ENCODE measurements around the gene CYP4X1.
"Not testable (repeated sequence)": the region's sequence is repeated elsewhere in the genome, so short reads cannot be mapped to it uniquely, and the experiment has no call there.

The CYP4X1 gene

DNA sequence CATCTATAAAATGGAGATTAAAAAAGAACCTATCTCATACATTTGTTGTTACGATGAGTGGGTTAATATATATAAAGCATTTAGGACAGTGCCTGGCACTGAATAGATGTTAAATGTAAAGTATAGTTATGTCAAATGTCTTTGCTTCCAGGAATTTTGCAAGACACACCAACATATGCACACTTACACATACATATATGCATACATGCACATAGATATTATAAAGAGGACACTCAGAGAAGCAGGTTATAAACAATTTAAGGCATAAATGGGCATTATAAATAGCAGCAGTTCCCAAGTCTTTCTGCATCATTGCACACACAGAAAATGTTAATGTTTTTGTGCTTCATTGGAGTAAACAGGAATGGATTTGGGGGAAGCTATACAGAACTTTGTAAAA lies 13.3 kb downstream of the CYP4X1 start:
- H3K27ac ChIP-seq (ENCODE audit: low read depth, low read length): no peak overlapping the region
- no peak overlapping the region for H3K23ac ChIP-seq (ENCODE audit: low read length)
- no peaks in the 10 kb centered on the region for H3K36me3 ChIP-seq (ENCODE audit: control insufficient read depth in 1 of 2, insufficient read depth in 2 of 2, low read length in 2 of 2)
- H2BK120ac ChIP-seq (ENCODE audit: insufficient read depth, low read length, poor library complexity): no peak overlapping the region
- no peaks in the 10 kb centered on the region for H3K9me3 ChIP-seq (ENCODE audit: insufficient read depth, low read depth, low read length)
- H3K9ac ChIP-seq (ENCODE audit: low read length): no peak overlapping the region
- H2AK5ac ChIP-seq (ENCODE audit: low read length): no peak overlapping the region
- no peak overlapping the region for H3K4me3 ChIP-seq (ENCODE audit: low read depth, low read length)
- no peaks in the 10 kb centered on the region for H3K27me3 ChIP-seq (ENCODE audit: insufficient read depth, low read length)
- H2BK5ac ChIP-seq (ENCODE audit: low read depth, low read length, poor library complexity): no peak overlapping the region
- no peak overlapping the region for H3K4me2 ChIP-seq (ENCODE audit: low read length)
- H3K14ac ChIP-seq (ENCODE audit: low read length): no peak overlapping the region
- H3K4ac ChIP-seq (ENCODE audit: low read depth, low read length): no peak overlapping the region
- H3K79me1 ChIP-seq (ENCODE audit: low read length): no peaks in the 10 kb centered on the region
- H4K91ac ChIP-seq (ENCODE audit: low read depth, low read length): no peak overlapping the region
- H4K8ac ChIP-seq (ENCODE audit: low read depth, low read length): no peak overlapping the region
- no peak overlapping the region for H4K12ac ChIP-seq (ENCODE audit: low read depth, low read length)
- no peak overlapping the region for H2BK12ac ChIP-seq (ENCODE audit: low read length)
- DNase-seq: no peak
- H3K79me2 ChIP-seq (ENCODE audit: control insufficient read depth, insufficient read depth, low read length, poor library complexity): no peaks in the 10 kb centered on the region
- H2AFZ ChIP-seq (ENCODE audit: insufficient read depth, low read length, poor library complexity): no peak overlapping the region
- WGBS (ENCODE audit: extremely low coverage, insufficient coverage, insufficient read length): no CpG with 5 or more reads among the region's 1 CpG
- H3K18ac ChIP-seq (ENCODE audit: low read length): no peak overlapping the region
- no peaks in the 10 kb centered on the region for H3K4me1 ChIP-seq (ENCODE audit: control insufficient read depth in 1 of 2, insufficient read depth in 2 of 2, low read length in 2 of 2)

DNA sequence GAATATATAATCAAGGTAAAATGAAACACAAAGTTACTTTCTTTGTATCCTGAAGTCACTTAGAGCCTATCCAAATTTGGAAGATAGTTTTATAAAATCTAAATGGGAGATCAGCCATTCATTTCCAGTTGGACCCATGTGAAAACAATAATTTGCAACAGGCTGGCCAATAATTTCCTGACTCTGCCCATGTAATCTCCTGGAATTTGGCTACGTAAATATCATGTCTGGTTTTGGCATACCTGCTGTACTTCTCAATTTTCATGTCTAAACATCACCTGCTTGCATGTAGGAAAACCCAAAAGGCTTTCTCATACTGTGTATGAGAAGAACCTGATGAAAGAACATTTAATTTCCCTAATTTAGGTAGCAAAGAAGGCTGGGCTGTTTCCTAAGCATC lies 35.9 kb downstream of the CYP4X1 start:
- no peaks in the 10 kb centered on the region for H3K9me3 ChIP-seq (ENCODE audit: insufficient read depth, low read depth, low read length)
- H2BK12ac ChIP-seq (ENCODE audit: low read length): no peak overlapping the region
- no peak overlapping the region for H3K4ac ChIP-seq (ENCODE audit: low read depth, low read length)
- no peak overlapping the region for H2AK5ac ChIP-seq (ENCODE audit: low read length)
- no peak overlapping the region for H3K18ac ChIP-seq (ENCODE audit: low read length)
- H4K8ac ChIP-seq (ENCODE audit: low read depth, low read length): no peak overlapping the region
- no peak for DNase-seq
- no peak overlapping the region for H2BK5ac ChIP-seq (ENCODE audit: low read depth, low read length, poor library complexity)
- no peak overlapping the region for H2AFZ ChIP-seq (ENCODE audit: insufficient read depth, low read length, poor library complexity)
- H3K4me2 ChIP-seq (ENCODE audit: low read length): no peak overlapping the region
- no peak overlapping the region for H4K12ac ChIP-seq (ENCODE audit: low read depth, low read length)
- H3K79me1 ChIP-seq (ENCODE audit: low read length): no peaks in the 10 kb centered on the region
- H3K4me1 ChIP-seq (ENCODE audit: control insufficient read depth in 1 of 2, insufficient read depth in 2 of 2, low read length in 2 of 2): no peaks in the 10 kb centered on the region
- H3K9ac ChIP-seq (ENCODE audit: low read length): no peak overlapping the region
- H3K23ac ChIP-seq (ENCODE audit: low read length): no peak overlapping the region
- no peak overlapping the region for H2BK120ac ChIP-seq (ENCODE audit: insufficient read depth, low read length, poor library complexity)
- H3K27me3 ChIP-seq (ENCODE audit: insufficient read depth, low read length): no peaks in the 10 kb centered on the region
- H3K27ac ChIP-seq (ENCODE audit: low read depth, low read length): no peak overlapping the region
- H3K36me3 ChIP-seq (ENCODE audit: control insufficient read depth in 1 of 2, insufficient read depth in 2 of 2, low read length in 2 of 2): no peaks in the 10 kb centered on the region
- no peaks in the 10 kb centered on the region for H3K79me2 ChIP-seq (ENCODE audit: control insufficient read depth, insufficient read depth, low read length, poor library complexity)
- WGBS (ENCODE audit: extremely low coverage, insufficient coverage, insufficient read length): no CpG with 5 or more reads among the region's 1 CpG
- no peak overlapping the region for H3K14ac ChIP-seq (ENCODE audit: low read length)
- H4K91ac ChIP-seq (ENCODE audit: low read depth, low read length): no peak overlapping the region
- no peak overlapping the region for H3K4me3 ChIP-seq (ENCODE audit: low read depth, low read length)

DNA sequence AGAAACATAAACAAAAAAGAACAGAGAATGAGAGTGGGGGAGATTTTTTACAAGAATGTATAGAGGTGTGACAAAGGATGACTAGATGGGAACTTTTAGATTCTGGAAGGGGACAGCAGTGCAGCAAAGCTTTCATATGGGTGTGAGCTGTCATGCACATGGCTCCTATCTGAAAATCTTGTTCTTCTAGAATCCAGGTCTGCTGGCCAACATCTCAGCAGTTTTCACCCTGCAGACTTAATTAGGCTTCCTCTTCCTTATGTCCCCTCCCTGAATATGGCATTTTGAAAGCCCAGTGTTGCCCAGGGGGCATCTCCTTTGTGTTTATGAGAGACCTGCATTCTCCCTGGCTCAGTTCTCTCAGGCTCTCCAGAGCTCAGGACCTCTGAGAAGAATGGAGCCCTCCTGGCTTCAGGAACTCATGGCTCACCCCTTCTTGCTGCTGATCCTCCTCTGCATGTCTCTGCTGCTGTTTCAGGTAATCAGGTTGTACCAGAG lies 43.7 kb downstream of the CYP4X1 start, which contains the start of gene CYP4Z1:
Gene CYP4Z1 (plus strand): TSS at position 135 of the 498 bp plus-strand sequence. CDS start 260 bp downstream, at position 395.
- Histone ChIP-seq H3K27ac (ENCODE audit: low read depth, low read length) (no peak within 1 kb of the TSS), H2BK12ac (ENCODE audit: low read length) (no peak within 1 kb of the TSS), H3K4me1 (ENCODE audit: control insufficient read depth in 1 of 2, insufficient read depth in 2 of 2, low read length in 2 of 2) (no peaks in the 10 kb centered on the region), H3K4me3 (ENCODE audit: low read depth, low read length) (no peak within 1 kb of the TSS), H4K91ac (ENCODE audit: low read depth, low read length) (no peak within 1 kb of the TSS), H2BK5ac (ENCODE audit: low read depth, low read length, poor library complexity) (no peak within 1 kb of the TSS), H3K9me3 (ENCODE audit: insufficient read depth, low read depth, low read length) (no peaks in the 10 kb centered on the region), H3K27me3 (ENCODE audit: insufficient read depth, low read length) (no peaks in the 10 kb centered on the region), H3K36me3 (ENCODE audit: control insufficient read depth in 1 of 2, insufficient read depth in 2 of 2, low read length in 2 of 2) (no peaks in the 10 kb centered on the region), H2AK5ac (ENCODE audit: low read length) (no peak within 1 kb of the TSS), H2AFZ (ENCODE audit: insufficient read depth, low read length, poor library complexity) (no peak within 1 kb of the TSS), H3K79me1 (ENCODE audit: low read length) (no peaks in the 10 kb centered on the region), H3K4me2 (ENCODE audit: low read length) (no peak within 1 kb of the TSS), H3K18ac (ENCODE audit: low read length) (no peak within 1 kb of the TSS), H2BK120ac (ENCODE audit: insufficient read depth, low read length, poor library complexity) (no peak within 1 kb of the TSS), H3K79me2 (ENCODE audit: control insufficient read depth, insufficient read depth, low read length, poor library complexity) (no peaks in the 10 kb centered on the region), H4K8ac (ENCODE audit: low read depth, low read length) (no peak within 1 kb of the TSS), H3K9ac (ENCODE audit: low read length) (no peak within 1 kb of the TSS), H3K4ac (ENCODE audit: low read depth, low read length) (no peak within 1 kb of the TSS), H3K14ac (ENCODE audit: low read length) (no peak within 1 kb of the TSS), H3K23ac (ENCODE audit: low read length) (no peak within 1 kb of the TSS), H4K12ac (ENCODE audit: low read depth, low read length) (no peak within 1 kb of the TSS)
- DNase-seq: no peak

DNA sequence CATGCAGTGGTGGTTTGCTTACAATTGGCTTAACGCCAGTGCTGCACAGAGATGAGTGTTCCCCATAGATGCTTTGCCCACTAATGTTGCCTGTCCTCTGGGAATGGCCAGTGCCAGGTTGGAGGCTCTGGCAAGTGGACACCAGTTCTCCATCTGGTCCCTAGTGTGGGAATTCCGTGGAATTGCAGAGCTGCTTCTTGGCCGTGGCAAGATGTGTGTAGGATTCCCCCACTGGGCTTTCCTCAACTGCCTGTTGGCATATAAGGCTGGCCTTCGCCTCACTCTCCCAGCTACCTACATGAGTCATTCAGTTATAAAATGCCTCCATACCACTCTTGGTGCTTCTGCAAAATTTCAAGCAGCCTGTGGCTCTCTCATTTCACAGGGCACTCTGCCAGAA lies 45.6 kb downstream of the CYP4X1 start:
- H3K79me2 ChIP-seq (ENCODE audit: control insufficient read depth, insufficient read depth, low read length, poor library complexity); H3K9me3 ChIP-seq (ENCODE audit: insufficient read depth, low read depth, low read length); H4K8ac ChIP-seq (ENCODE audit: low read depth, low read length); H2AFZ ChIP-seq (ENCODE audit: insufficient read depth, low read length, poor library complexity); H2BK12ac ChIP-seq (ENCODE audit: low read length); H3K9ac ChIP-seq (ENCODE audit: low read length); H4K12ac ChIP-seq (ENCODE audit: low read depth, low read length); H3K14ac ChIP-seq (ENCODE audit: low read length); H3K27ac ChIP-seq (ENCODE audit: low read depth, low read length); H3K23ac ChIP-seq (ENCODE audit: low read length); H3K79me1 ChIP-seq (ENCODE audit: low read length); H3K4me1 ChIP-seq (ENCODE audit: control insufficient read depth in 1 of 2, insufficient read depth in 2 of 2, low read length in 2 of 2); H2BK120ac ChIP-seq (ENCODE audit: insufficient read depth, low read length, poor library complexity); H3K4me2 ChIP-seq (ENCODE audit: low read length); H3K18ac ChIP-seq (ENCODE audit: low read length); H3K27me3 ChIP-seq (ENCODE audit: insufficient read depth, low read length); H3K36me3 ChIP-seq (ENCODE audit: control insufficient read depth in 1 of 2, insufficient read depth in 2 of 2, low read length in 2 of 2); H2BK5ac ChIP-seq (ENCODE audit: low read depth, low read length, poor library complexity); H2AK5ac ChIP-seq (ENCODE audit: low read length); DNase-seq; H3K4ac ChIP-seq (ENCODE audit: low read depth, low read length); H3K4me3 ChIP-seq (ENCODE audit: low read depth, low read length); H4K91ac ChIP-seq (ENCODE audit: low read depth, low read length): not testable (repeated sequence)
- no CpG with 5 or more reads among the region's 4 CpGs for WGBS (ENCODE audit: extremely low coverage, insufficient coverage, insufficient read length)

Measured in trophoblast cell (in vitro differentiated cells and primary cell).